ENCODE measurements around the gene ETDC.

The ETDC gene

DNA sequence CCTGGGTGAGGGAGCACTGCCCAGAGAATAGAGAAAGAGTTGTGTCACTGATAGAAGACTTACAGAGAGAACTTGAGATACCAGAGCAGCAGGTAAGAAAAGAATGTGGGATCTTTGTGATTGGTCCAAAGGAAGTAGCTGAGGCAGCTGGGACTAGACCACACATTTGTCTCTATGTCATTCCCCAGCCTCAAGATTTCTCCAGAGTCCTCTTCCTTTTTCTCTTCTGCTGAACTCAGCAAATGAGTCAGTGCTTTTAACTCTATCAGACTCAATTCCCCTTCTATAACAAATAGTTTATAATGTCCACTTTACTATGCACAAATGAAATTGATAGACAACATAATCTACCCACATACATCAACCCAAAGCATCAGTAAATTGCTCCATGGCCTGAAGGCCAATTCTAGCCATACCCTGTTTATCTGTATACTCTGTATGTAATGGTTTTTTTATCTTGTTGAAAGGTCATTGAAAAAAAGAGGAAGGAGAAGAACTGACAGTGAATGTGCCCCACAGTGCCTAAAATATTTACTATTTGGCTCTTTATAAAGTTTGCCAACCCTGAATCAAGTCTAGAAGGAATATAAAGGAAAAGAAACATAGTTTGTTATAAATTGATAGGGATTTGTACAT lies 38.2 kb downstream of the ETDC start:
- TF ChIP-seq, protein P1, sequence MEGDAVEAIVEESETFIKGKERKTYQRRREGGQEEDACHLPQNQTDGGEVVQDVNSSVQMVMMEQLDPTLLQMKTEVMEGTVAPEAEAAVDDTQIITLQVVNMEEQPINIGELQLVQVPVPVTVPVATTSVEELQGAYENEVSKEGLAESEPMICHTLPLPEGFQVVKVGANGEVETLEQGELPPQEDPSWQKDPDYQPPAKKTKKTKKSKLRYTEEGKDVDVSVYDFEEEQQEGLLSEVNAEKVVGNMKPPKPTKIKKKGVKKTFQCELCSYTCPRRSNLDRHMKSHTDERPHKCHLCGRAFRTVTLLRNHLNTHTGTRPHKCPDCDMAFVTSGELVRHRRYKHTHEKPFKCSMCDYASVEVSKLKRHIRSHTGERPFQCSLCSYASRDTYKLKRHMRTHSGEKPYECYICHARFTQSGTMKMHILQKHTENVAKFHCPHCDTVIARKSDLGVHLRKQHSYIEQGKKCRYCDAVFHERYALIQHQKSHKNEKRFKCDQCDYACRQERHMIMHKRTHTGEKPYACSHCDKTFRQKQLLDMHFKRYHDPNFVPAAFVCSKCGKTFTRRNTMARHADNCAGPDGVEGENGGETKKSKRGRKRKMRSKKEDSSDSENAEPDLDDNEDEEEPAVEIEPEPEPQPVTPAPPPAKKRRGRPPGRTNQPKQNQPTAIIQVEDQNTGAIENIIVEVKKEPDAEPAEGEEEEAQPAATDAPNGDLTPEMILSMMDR (IDR thresholded peaks at IDR 0.05; ENCODE audit: insufficient read depth, low read depth, low read length, missing control alignments), result no peak
- H3K4me3 ChIP-seq (ENCODE audit: low read length), result no peak overlapping the region
- no peak for DNase-seq (ENCODE audit: low read depth)

DNA sequence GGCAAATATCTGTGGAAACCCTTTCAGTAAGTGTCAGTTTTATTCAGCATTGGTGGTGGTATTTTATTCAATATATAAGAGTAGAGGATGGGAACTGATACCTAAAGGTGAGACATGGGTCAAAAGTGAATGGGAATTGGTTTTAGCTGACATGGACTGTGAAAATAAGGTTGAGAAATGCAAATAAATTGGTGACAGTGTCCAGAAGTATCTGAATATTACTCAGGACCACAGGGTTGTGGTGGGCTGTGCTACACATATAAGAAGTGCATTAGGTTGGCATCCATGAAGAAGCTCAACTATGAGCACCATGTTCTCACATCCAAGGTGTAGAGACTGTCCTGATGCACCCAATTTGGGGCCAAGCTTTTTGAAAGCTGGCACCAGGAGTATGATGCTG lies 45.0 kb downstream of the ETDC start:
- TF ChIP-seq, protein P1 (IDR thresholded peaks at IDR 0.05; ENCODE audit: insufficient read depth, low read depth, low read length, missing control alignments), result no peak
- H3K4me3 ChIP-seq (ENCODE audit: low read length), result no peak overlapping the region

More for the DNA sequence above, 45.0 kb downstream of the ETDC start:
- DNase-seq (ENCODE audit: low read depth), result no peak

Measured in epithelial cell of esophagus (primary cell).